ENCODE data around the gene PLEKHN1. TPM values are rescaled to one million over a fixed set of nuclear protein-coding genes. Genes with fewer than 3 reads are reported as not detected.
A peak's percentile ranks its signal among the peaks of the same experiment; 100 is the strongest.
"Not testable (repeated sequence)": the region's sequence is repeated elsewhere in the genome, so short reads cannot be mapped to it uniquely, and the experiment has no call there.

Gene PLEKHN1
- total RNA-seq, 6 experiments from 2014 or later = 0.11 to 2.4 (median 0.26) TPM; not detected in 1

GRCh38 chr1:1014799-1015681 lies 48.8 kb downstream of the PLEKHN1 start:
- intact Hi-C loops (cut with DNase I) = no loop called here
- peak in 1 of 3 donors; percentile 31 for DNase-seq

GRCh38 chr1:1017397-1018320 lies 51.4 kb downstream of the PLEKHN1 start:
- 75% methylated on average over 5 of the region's 17 CpGs for WGBS (ENCODE audit: insufficient coverage, low coverage, low lambda C conversion rate, missing lambda C conversion rate)
- H3K4me1 ChIP-seq = peaks cover 0 to 23% (median 10%) of the 10 kb centered on the region in 4 donors

More at GRCh38 chr1:1014799-1015681, 48.8 kb downstream of the PLEKHN1 start:
- TF ChIP-seq POLR2A (IDR thresholded peaks at IDR 0.05) (no peak), CTCF (IDR thresholded peaks at IDR 0.05) (peak; percentile 13 to 22 (median 20))
- no peaks in the 10 kb centered on the region for H3K27me3 ChIP-seq
- no peak for ATAC-seq
- H3K4me3 ChIP-seq = no peak overlapping the region
- no peaks in the 10 kb centered on the region for H3K36me3 ChIP-seq
- 59% methylated on average over 4 of the region's 20 CpGs for whole genome bisulfite sequencing (ENCODE audit: insufficient coverage, low coverage, low lambda C conversion rate, missing lambda C conversion rate)
- no peaks in the 10 kb centered on the region for H3K9me3 ChIP-seq
- H3K27ac ChIP-seq = peak overlapping the region in 1 of 3 donors; percentile 16
- peaks cover 0 to 20% (median 5%) of the 10 kb centered on the region in 4 donors for H3K4me1 ChIP-seq

GRCh38 chr1:1018321-1018685 lies 52.0 kb downstream of the PLEKHN1 start:
- WGBS (ENCODE audit: insufficient coverage, low coverage, low lambda C conversion rate, missing lambda C conversion rate) = no CpG with 5 or more reads among the region's 26 CpGs
- H3K27ac ChIP-seq; H3K27me3 ChIP-seq; ATAC-seq; H3K9me3 ChIP-seq; H3K36me3 ChIP-seq; intact Hi-C loops (cut with DNase I); DNase-seq; H3K4me3 ChIP-seq: not testable (repeated sequence)
- peaks cover 0 to 21% (median 10%) of the 10 kb centered on the region in 4 donors for H3K4me1 ChIP-seq

More at GRCh38 chr1:1017397-1018320, 51.4 kb downstream of the PLEKHN1 start:
- intact Hi-C loops (cut with DNase I); H3K27me3 ChIP-seq; H3K9me3 ChIP-seq; DNase-seq; ATAC-seq; H3K27ac ChIP-seq; H3K36me3 ChIP-seq; H3K4me3 ChIP-seq: not testable (repeated sequence)

- DNase-seq (peak; percentile 88 to 90 (median 90)), ATAC-seq (peak; percentile 83 to 93 (median 86))
- H3K36me3 ChIP-seq = no peaks in the 10 kb centered on the region
- H3K27ac ChIP-seq = peak overlapping the region; percentile 74 to 88 (median 78)
- H3K4me1 ChIP-seq = peaks cover 0 to 11% (median 5%) of the 10 kb centered on the region in 4 donors
- H3K27me3 ChIP-seq = no peaks in the 10 kb centered on the region
- H3K4me3 ChIP-seq = peak overlapping the region; percentile 62 to 74 (median 64)
- intact Hi-C loops (cut with DNase I) = no loop called here
- TF ChIP-seq POLR2A (IDR thresholded peaks at IDR 0.05) (no peak), CTCF (IDR thresholded peaks at IDR 0.05) (peak; percentile 33 to 71 (median 43))
- H3K9me3 ChIP-seq = no peaks in the 10 kb centered on the region
- 20% methylated on average over 1 of the region's 91 CpGs for WGBS (ENCODE audit: insufficient coverage, low coverage, low lambda C conversion rate, missing lambda C conversion rate)
Measured at GRCh38 chr1:1019122-1019999, 53.1 kb downstream of the PLEKHN1 start.

Measured in right lobe of liver (tissue), 6 donors.